Loucy (cell line): ENCODE measurements around the gene ZMYND8.

Source experiments
- H2AFZ ChIP-seq: fragments of 200-600 bp; sonication (generic); 2 replicates; pipeline ENCODE4 v1.6.0; 2016; ENCODE audit warnings: antibody characterized with exemption, mild to moderate bottlenecking, low read length, moderate library complexity
- H3F3A ChIP-seq: fragments of 200-600 bp; 2 replicates; pipeline ENCODE4 v1.6.0; 2016; ENCODE audit warnings: antibody characterized with exemption, low read depth, mild to moderate bottlenecking
- H3K27me3 ChIP-seq: fragments of 200-600 bp; sonication (generic); 2 replicates; pipeline ENCODE4 v1.6.1; 2014; ENCODE audit warnings: low read length, mild to moderate bottlenecking; ENCODE audit not compliant: insufficient read depth, poor library complexity, severe bottlenecking
- H3K36me3 ChIP-seq: fragments of 200-600 bp; sonication (generic); 2 replicates; pipeline ENCODE4 v1.6.1; 2016; ENCODE audit warnings: low read length; ENCODE audit not compliant: insufficient read depth
- H3K4me1 ChIP-seq: fragments of 200-600 bp; sonication (generic); 2 replicates; pipeline ENCODE4 v1.5.1; 2014; ENCODE audit warnings: low read length, mild to moderate bottlenecking; ENCODE audit not compliant: insufficient read depth, poor library complexity, severe bottlenecking
- H3K4me2 ChIP-seq: fragments of 200-600 bp; sonication (generic); 2 replicates; pipeline ENCODE4 v1.6.0; 2014; ENCODE audit warnings: antibody characterized with exemption, low read length, low read depth, mild to moderate bottlenecking; ENCODE audit not compliant: poor library complexity, severe bottlenecking
- H3K4me3 ChIP-seq: fragments of 200-600 bp; sonication (generic); 2 replicates; pipeline ENCODE4 v1.5.1; 2014; ENCODE audit warnings: low read length, mild to moderate bottlenecking, mixed read lengths; ENCODE audit not compliant: poor library complexity, severe bottlenecking
- H3K79me2 ChIP-seq: fragments of 200-600 bp; sonication (generic); 2 replicates; pipeline ENCODE4 v1.6.1; 2014; ENCODE audit warnings: low read length; ENCODE audit not compliant: insufficient read depth
- H3K9ac ChIP-seq: fragments of 200-600 bp; sonication (generic); 2 replicates; pipeline ENCODE4 v1.6.0; 2014; ENCODE audit warnings: mild to moderate bottlenecking, low read depth, low read length, moderate library complexity; ENCODE audit not compliant: poor library complexity, severe bottlenecking
- H3K9me2 ChIP-seq: fragments of 200-600 bp; sonication (generic); replicated peaks from 2 replicates; pipeline ENCODE4 v1.6.1; 2016; ENCODE audit warnings: low read depth, low read length, mixed read lengths
- H3K9me3 ChIP-seq: fragments of 200-600 bp; sonication (generic); 2 replicates; pipeline ENCODE4 v1.6.1; 2014; ENCODE audit warnings: mild to moderate bottlenecking, antibody characterized with exemption, low read length, low read depth; ENCODE audit not compliant: insufficient read depth
- H4K20me1 ChIP-seq: fragments of 200-600 bp; sonication (generic); 2 replicates; pipeline ENCODE4 v1.6.0; 2014; ENCODE audit warnings: antibody characterized with exemption, low read length, mild to moderate bottlenecking; ENCODE audit not compliant: insufficient read depth, poor library complexity, severe bottlenecking
- CTCF ChIP-seq: fragments of 200-600 bp; sonication (generic); conservative IDR thresholded peaks from 2 replicates; pipeline ENCODE4 v1.5.1; 2014; ENCODE audit warnings: mild to moderate bottlenecking, antibody characterized with exemption, low read length
- EZH2phosphoT487 ChIP-seq: fragments of 200-600 bp; IDR thresholded peaks from 2 replicates; pipeline ENCODE4 v1.6.1; 2018; ENCODE audit warnings: antibody characterized with exemption, mild to moderate bottlenecking, moderate library complexity, borderline replicate concordance

The ZMYND8 gene

GRCh38 chr20:47195573-47195972, 160.9 kb downstream of the ZMYND8 start:
- Histone ChIP-seq H4K20me1 (no peaks in the 10 kb centered on the region), H2AFZ (no peak overlapping the region), H3F3A (no peaks in the 10 kb centered on the region), H3K79me2 (no peaks in the 10 kb centered on the region), H3K27me3 (peaks cover 15% of the 10 kb centered on the region), H3K9ac (no peak overlapping the region), H3K36me3 (no peaks in the 10 kb centered on the region), H3K9me3 (no peaks in the 10 kb centered on the region), H3K4me2 (no peak overlapping the region), H3K4me1 (peaks cover 5% of the 10 kb centered on the region), H3K4me3 (no peak overlapping the region), H3K9me2 (no peaks in the 10 kb centered on the region)
- TF ChIP-seq CTCF (no peak), EZH2phosphoT487 (no peak)

- Histone ChIP-seq H3K4me2 (no peak overlapping the region), H3K9ac (no peak overlapping the region), H3K79me2 (no peaks in the 10 kb centered on the region), H3K9me3 (no peaks in the 10 kb centered on the region), H2AFZ (no peak overlapping the region), H3K9me2 (no peaks in the 10 kb centered on the region), H3K36me3 (no peaks in the 10 kb centered on the region), H3K27me3 (peaks cover 15% of the 10 kb centered on the region), H3K4me3 (no peak overlapping the region), H3F3A (no peaks in the 10 kb centered on the region), H3K4me1 (peaks cover 22% of the 10 kb centered on the region), H4K20me1 (no peaks in the 10 kb centered on the region)
- no peak for TF ChIP-seq EZH2phosphoT487
- no peak for TF ChIP-seq CTCF
These were observed 164.5 kb downstream of the ZMYND8 start for GRCh38 chr20:47191956-47192355.

- Histone ChIP-seq H4K20me1 (no peaks in the 10 kb centered on the region), H3K36me3 (no peaks in the 10 kb centered on the region), H3F3A (no peaks in the 10 kb centered on the region), H3K27me3 (peaks cover 15% of the 10 kb centered on the region), H3K4me1 (peaks cover 16% of the 10 kb centered on the region), H3K9me2 (no peaks in the 10 kb centered on the region), H3K79me2 (no peaks in the 10 kb centered on the region), H2AFZ (no peak overlapping the region), H3K9me3 (no peaks in the 10 kb centered on the region), H3K4me3 (no peak overlapping the region), H3K9ac (no peak overlapping the region), H3K4me2 (no peak overlapping the region)
- TF ChIP-seq CTCF (no peak), EZH2phosphoT487 (no peak)
These were observed 165.3 kb downstream of the ZMYND8 start for GRCh38 chr20:47191074-47191673.
